ENCODE data around the gene RIMBP2.

Gene RIMBP2

GRCh38 chr12:130525384-130526172 lies 190.5 kb downstream of the RIMBP2 start:
- no peak for DNase-seq

GRCh38 chr12:130524759-130525158 lies 191.3 kb downstream of the RIMBP2 start:
- DNase-seq, result no peak

- no peak for DNase-seq
These were observed 192.1 kb downstream of the RIMBP2 start for GRCh38 chr12:130523863-130524614.

- no peak for DNase-seq
These were observed 192.9 kb downstream of the RIMBP2 start for GRCh38 chr12:130523208-130523607.

GRCh38 chr12:130522244-130522834 lies 193.8 kb downstream of the RIMBP2 start:
- DNase-seq, result no peak

GRCh38 chr12:130521375-130522124 lies 194.5 kb downstream of the RIMBP2 start:
- DNase-seq, result no peak

- no peak for DNase-seq
These were observed 195.3 kb downstream of the RIMBP2 start for GRCh38 chr12:130520784-130521183.

GRCh38 chr12:130517588-130517987 lies 198.5 kb downstream of the RIMBP2 start:
- DNase-seq, result no peak

GRCh38 chr12:130514149-130514551 lies 201.9 kb downstream of the RIMBP2 start:
- no peak for DNase-seq

GRCh38 chr12:130513556-130513955 lies 202.5 kb downstream of the RIMBP2 start:
- no peak for DNase-seq

GRCh38 chr12:130511285-130511684 lies 204.8 kb downstream of the RIMBP2 start:
- DNase-seq, result no peak

- no peak for DNase-seq
These were observed 206.6 kb downstream of the RIMBP2 start for GRCh38 chr12:130509454-130509853.

- no peak for DNase-seq
These were observed 207.3 kb downstream of the RIMBP2 start for GRCh38 chr12:130508847-130509246.

- no peak for DNase-seq
These were observed 207.8 kb downstream of the RIMBP2 start for GRCh38 chr12:130508318-130508717.

GRCh38 chr12:130506844-130507243 lies 209.3 kb downstream of the RIMBP2 start:
- no peak for DNase-seq

- no peak for DNase-seq
These were observed 211.3 kb downstream of the RIMBP2 start for GRCh38 chr12:130504840-130505175.

GRCh38 chr12:130504110-130504839 lies 211.8 kb downstream of the RIMBP2 start:
- no peak for DNase-seq

- DNase-seq, result no peak
These were observed 214.3 kb downstream of the RIMBP2 start for GRCh38 chr12:130501821-130502220.

- DNase-seq, result no peak
These were observed 215.2 kb downstream of the RIMBP2 start for GRCh38 chr12:130500835-130501330.

GRCh38 chr12:130499474-130499873 lies 216.6 kb downstream of the RIMBP2 start:
- DNase-seq, result no peak

- DNase-seq, result no peak
These were observed 217.3 kb downstream of the RIMBP2 start for GRCh38 chr12:130498589-130499385.

Data from activated effector memory CD4-positive, alpha-beta T cell treated with Interleukin-2 at 50 U/mL for 16 hours (primary cell).